Mesenchymal stem cell (in vitro differentiated cells and primary cell): ENCODE measurements around the gene CDKN2AIPNL.

ENCODE experiments used
- DNase-seq: peaks from one replicate; pipeline ENCODE4 v3.0.0-alpha.2; 2013
- H2AFZ ChIP-seq: one replicate; pipeline ENCODE4 v1.6.1; 2013; ENCODE audit warnings: low read depth, mild to moderate bottlenecking, control low read depth, inconsistent platforms, low read length, moderate library complexity
- H2AK5ac ChIP-seq: 2 replicates; pipeline ENCODE4 v1.6.1; 2013; ENCODE audit warnings: low read length, moderate library complexity, mild to moderate bottlenecking, inconsistent platforms; ENCODE audit not compliant: severe bottlenecking
- H2BK120ac ChIP-seq: one replicate; pipeline ENCODE4 v1.6.1; 2013; ENCODE audit warnings: low read depth, mild to moderate bottlenecking, inconsistent platforms, low read length, moderate library complexity
- H2BK12ac ChIP-seq, 2 experiments: one replicate each; pipeline ENCODE4 v1.6.1; 2013; ENCODE audit warnings: inconsistent platforms in 2 of 2, low read length in 2 of 2, mild to moderate bottlenecking in 2 of 2, moderate library complexity in 2 of 2, control low read depth in 1 of 2
- H2BK15ac ChIP-seq: one replicate; pipeline ENCODE4 v1.6.1; 2013; ENCODE audit warnings: mild to moderate bottlenecking, low read depth, inconsistent platforms; ENCODE audit not compliant: poor library complexity, severe bottlenecking
- H2BK5ac ChIP-seq: 2 replicates; pipeline ENCODE4 v1.6.1; 2013; ENCODE audit warnings: low read depth, mild to moderate bottlenecking, low read length, control low read depth, inconsistent platforms; ENCODE audit not compliant: poor library complexity, severe bottlenecking
- H3K14ac ChIP-seq, 2 experiments: one replicate each; pipeline ENCODE4 v1.6.1; 2013; ENCODE audit warnings: inconsistent platforms in 2 of 2, low read length in 2 of 2, control low read depth in 1 of 2, mild to moderate bottlenecking in 1 of 2, moderate library complexity in 1 of 2
- H3K18ac ChIP-seq, 2 experiments: one replicate each; pipeline ENCODE4 v1.6.1; 2013; ENCODE audit warnings: inconsistent platforms in 2 of 2, low read length in 2 of 2, control low read depth in 1 of 2, low read depth in 1 of 2, mild to moderate bottlenecking in 1 of 2
- H3K23ac ChIP-seq, 2 experiments: one replicate each; pipeline ENCODE4 v1.6.1; 2013; ENCODE audit warnings: inconsistent platforms in 2 of 2, low read length in 2 of 2, mild to moderate bottlenecking in 2 of 2, moderate library complexity in 2 of 2, control low read depth in 1 of 2
- H3K27ac ChIP-seq: 2 replicates; pipeline ENCODE4 v1.5.1; 2013; ENCODE audit warnings: mild to moderate bottlenecking, moderate library complexity, low read length, control low read depth, inconsistent platforms; ENCODE audit not compliant: poor library complexity, severe bottlenecking
- H3K27me3 ChIP-seq, 2 experiments: 2 replicates each; pipeline versions ENCODE4 v1.6.1 to v1.7.0; 2013; ENCODE audit warnings: low read length in 2 of 2, mild to moderate bottlenecking in 2 of 2, moderate library complexity in 2 of 2, control low read depth in 1 of 2, inconsistent platforms in 1 of 2; ENCODE audit not compliant: control insufficient read depth in 1 of 2, insufficient read depth in 1 of 2
- H3K36me3 ChIP-seq, 2 experiments: 2 replicates each; pipeline versions ENCODE4 v1.6.1 to v1.7.0; 2013; ENCODE audit warnings: low read length in 2 of 2, control low read depth in 1 of 2, inconsistent platforms in 1 of 2, low read depth in 1 of 2, mild to moderate bottlenecking in 1 of 2; ENCODE audit not compliant: insufficient read depth in 2 of 2, control insufficient read depth in 1 of 2
- H3K4ac ChIP-seq, 2 experiments: one replicate each; pipeline ENCODE4 v1.6.1; 2013; ENCODE audit warnings: inconsistent platforms in 2 of 2, low read length in 2 of 2, mild to moderate bottlenecking in 2 of 2, moderate library complexity in 2 of 2, control low read depth in 1 of 2, low read depth in 1 of 2
- H3K4me1 ChIP-seq: 2 replicates; pipeline ENCODE4 v1.6.1; 2013; ENCODE audit warnings: low read depth, low read length, control low read depth; ENCODE audit not compliant: control insufficient read depth, insufficient read depth
- H3K4me2 ChIP-seq: 2 replicates; pipeline ENCODE4 v1.6.1; 2013; ENCODE audit warnings: low read length, mild to moderate bottlenecking, inconsistent platforms; ENCODE audit not compliant: poor library complexity, severe bottlenecking
- H3K4me3 ChIP-seq, 2 experiments: 2 replicates each; pipeline versions ENCODE4 v1.5.1 to v1.7.0; 2013; ENCODE audit warnings: low read length in 2 of 2, mild to moderate bottlenecking in 2 of 2, control low read depth in 1 of 2, low read depth in 1 of 2; ENCODE audit not compliant: insufficient read depth in 1 of 2
- H3K79me1 ChIP-seq: replicated peaks from 2 replicates; pipeline ENCODE4 v1.6.1; 2013; ENCODE audit warnings: mild to moderate bottlenecking, control low read depth, low read length, inconsistent platforms; ENCODE audit not compliant: poor library complexity, severe bottlenecking
- H3K9ac ChIP-seq: 2 replicates; pipeline ENCODE4 v1.7.0; 2013; ENCODE audit warnings: mild to moderate bottlenecking, low read length, moderate library complexity
- H3K9me3 ChIP-seq: 2 replicates; pipeline ENCODE4 v1.7.0; 2013; ENCODE audit warnings: mild to moderate bottlenecking, low read length; ENCODE audit not compliant: control insufficient read depth
- H4K8ac ChIP-seq: one replicate; pipeline ENCODE4 v1.6.1; 2013; ENCODE audit warnings: inconsistent platforms, mild to moderate bottlenecking, low read length, moderate library complexity
- H4K91ac ChIP-seq: one replicate; pipeline ENCODE4 v1.6.1; 2013; ENCODE audit warnings: mild to moderate bottlenecking, low read length, inconsistent platforms
- WGBS: methylation state at CpG from one replicate; pipeline ENCODE4 v1.1.7; 2013; ENCODE audit warnings: mixed read lengths; 5-methylcytosine and 5-hydroxymethylcytosine counted together

The CDKN2AIPNL gene

GRCh38 chr5:134437847-134438581 is 26.3 kb upstream of the CDKN2AIPNL start:
- H3K27ac ChIP-seq = no peak overlapping the region
- peak overlapping the region; percentile 64 for H3K9ac ChIP-seq
- H3K36me3 ChIP-seq = no peaks in the 10 kb centered on the region
- H2AFZ ChIP-seq = no peak overlapping the region
- no peak overlapping the region for H2BK120ac ChIP-seq
- H4K8ac ChIP-seq = peak overlapping the region; percentile 58
- H3K23ac ChIP-seq = no peak overlapping the region
- H3K9me3 ChIP-seq = no peaks in the 10 kb centered on the region
- DNase-seq = peak; percentile 36
- H2BK15ac ChIP-seq = peak overlapping the region; percentile 84
- no peaks in the 10 kb centered on the region for H3K79me1 ChIP-seq
- H3K4me2 ChIP-seq = no peak overlapping the region
- peak overlapping the region in 1 of 2 experiments; percentile 17 for H3K4me3 ChIP-seq
- H4K91ac ChIP-seq = peak overlapping the region; percentile 2
- peaks cover 36% of the 10 kb centered on the region for H3K4me1 ChIP-seq
- whole genome bisulfite sequencing = 82% methylated on average over 7 of the region's 7 CpGs
- no peaks in the 10 kb centered on the region for H3K27me3 ChIP-seq
- no peak overlapping the region for H2BK5ac ChIP-seq
- peak overlapping the region; percentile 54 for H2AK5ac ChIP-seq
- H3K14ac ChIP-seq = peak overlapping the region in 1 of 2 experiments; percentile 49
- peak overlapping the region in 1 of 2 experiments; percentile 81 for H3K4ac ChIP-seq
- H2BK12ac ChIP-seq = peak overlapping the region; percentile 89 to 90
- H3K18ac ChIP-seq = peak overlapping the region; percentile 25 to 90

DNA sequence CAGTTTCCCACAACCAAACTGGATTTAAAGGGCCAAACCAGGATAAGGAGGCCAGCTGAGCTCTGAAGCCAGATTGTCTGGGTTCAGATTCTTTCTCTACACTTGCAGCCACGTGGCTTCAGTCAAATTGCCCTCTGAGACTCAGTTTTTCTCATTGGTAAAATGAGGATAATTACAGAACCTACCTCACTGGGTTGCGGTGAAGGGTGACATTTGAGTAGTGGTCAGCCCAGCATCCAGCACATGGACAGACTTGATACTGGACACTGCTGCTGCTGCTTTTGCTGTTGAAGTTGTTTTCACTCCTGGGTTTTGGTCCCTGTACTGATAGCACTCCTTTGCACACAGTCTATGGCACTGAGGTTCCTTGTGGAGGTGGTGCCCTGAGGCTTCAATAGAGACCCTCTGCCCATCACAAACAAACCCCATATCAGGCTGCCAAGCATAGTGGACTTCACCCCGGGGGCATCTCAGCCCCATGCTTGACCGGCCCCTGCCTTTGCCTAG is 25.7 kb upstream of the CDKN2AIPNL start:
- Histone ChIP-seq H3K4me1 (peaks cover 39% of the 10 kb centered on the region), H3K4me3 (peak overlapping the region in 1 of 2 experiments; percentile 1), H2BK5ac (no peak overlapping the region), H2AK5ac (peak overlapping the region; percentile 54), H3K14ac (peak overlapping the region in 1 of 2 experiments; percentile 49), H4K91ac (peak overlapping the region; percentile 35), H3K27ac (peak overlapping the region; percentile 15), H3K27me3 (no peaks in the 10 kb centered on the region), H2BK120ac (peak overlapping the region; percentile 62), H3K4me2 (no peak overlapping the region), H3K9ac (peak overlapping the region; percentile 64), H3K18ac (peak overlapping the region; percentile 25 to 90), H3K23ac (no peak overlapping the region), H2AFZ (no peak overlapping the region), H4K8ac (peak overlapping the region; percentile 20), H3K79me1 (no peaks in the 10 kb centered on the region), H3K9me3 (no peaks in the 10 kb centered on the region), H3K4ac (peak overlapping the region; percentile 71 to 81), H3K36me3 (no peaks in the 10 kb centered on the region), H2BK12ac (peak overlapping the region; percentile 89 to 90), H2BK15ac (peak overlapping the region; percentile 84)
- WGBS = 97% methylated on average over 4 of the region's 4 CpGs
- DNase-seq = no peak

DNA sequence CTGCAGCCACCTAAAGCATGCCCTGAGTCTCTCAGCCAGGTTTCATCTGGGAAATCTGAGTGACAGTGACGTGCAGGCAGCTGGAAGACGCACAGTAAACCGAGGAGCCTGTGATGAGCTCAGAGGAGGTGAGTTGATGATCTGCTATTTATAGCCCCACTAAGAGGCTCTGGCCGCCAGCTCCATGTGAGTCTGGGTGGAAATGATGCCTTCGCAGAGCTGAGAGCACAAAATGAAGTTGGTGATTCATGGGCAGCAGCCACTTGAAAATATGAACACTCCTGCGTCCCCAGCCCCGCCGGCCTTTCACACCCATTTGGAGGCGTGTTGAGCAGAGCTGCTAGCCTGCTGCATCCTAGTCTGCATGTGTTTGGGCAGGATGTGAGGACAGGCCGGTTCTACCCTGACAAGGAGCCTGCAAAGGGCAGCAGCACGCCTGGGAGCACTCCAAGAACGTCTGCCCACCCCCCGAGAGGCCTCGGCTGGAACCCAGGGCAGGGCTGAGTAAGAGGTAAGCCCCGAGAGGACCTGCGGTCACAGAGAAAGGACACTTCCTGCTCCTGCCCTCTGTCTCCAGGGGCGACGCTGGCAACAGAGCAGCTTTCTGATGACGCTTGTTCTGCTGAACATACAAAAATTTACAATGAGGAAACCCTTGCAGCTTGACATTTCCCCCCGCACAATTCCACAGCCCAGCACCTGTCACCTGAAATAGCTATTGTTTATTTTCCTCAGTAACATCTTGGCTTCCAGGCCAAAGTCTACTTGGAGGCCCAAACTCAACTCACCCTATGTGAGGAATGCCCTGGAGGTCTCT is 25.1 kb upstream of the CDKN2AIPNL start:
- peak overlapping the region; percentile 73 for H2AFZ ChIP-seq
- peak overlapping the region; percentile 64 for H3K9ac ChIP-seq
- H3K23ac ChIP-seq = peak overlapping the region in 1 of 2 experiments; percentile 67
- H2BK5ac ChIP-seq = no peak overlapping the region
- no peak overlapping the region for H2BK120ac ChIP-seq
- H3K4me2 ChIP-seq = peak overlapping the region; percentile 14
- peak overlapping the region; percentile 0 for H4K91ac ChIP-seq
- H3K4me3 ChIP-seq = peak overlapping the region in 1 of 2 experiments; percentile 1
- DNase-seq = peak; percentile 98
- no peak overlapping the region for H2AK5ac ChIP-seq
- no peaks in the 10 kb centered on the region for H3K27me3 ChIP-seq
- H3K27ac ChIP-seq = peak overlapping the region; percentile 65
- H3K4ac ChIP-seq = peak overlapping the region; percentile 71 to 81
- H2BK12ac ChIP-seq = peak overlapping the region in 1 of 2 experiments; percentile 89
- 9% methylated on average over 20 of the region's 20 CpGs for WGBS
- no peaks in the 10 kb centered on the region for H3K9me3 ChIP-seq
- no peaks in the 10 kb centered on the region for H3K36me3 ChIP-seq
- no peak overlapping the region for H3K14ac ChIP-seq
- peaks cover 39% of the 10 kb centered on the region for H3K4me1 ChIP-seq
- no peaks in the 10 kb centered on the region for H3K79me1 ChIP-seq
- peak overlapping the region; percentile 88 for H2BK15ac ChIP-seq
- H3K18ac ChIP-seq = peak overlapping the region; percentile 81 to 90
- peak overlapping the region; percentile 62 for H4K8ac ChIP-seq

DNA sequence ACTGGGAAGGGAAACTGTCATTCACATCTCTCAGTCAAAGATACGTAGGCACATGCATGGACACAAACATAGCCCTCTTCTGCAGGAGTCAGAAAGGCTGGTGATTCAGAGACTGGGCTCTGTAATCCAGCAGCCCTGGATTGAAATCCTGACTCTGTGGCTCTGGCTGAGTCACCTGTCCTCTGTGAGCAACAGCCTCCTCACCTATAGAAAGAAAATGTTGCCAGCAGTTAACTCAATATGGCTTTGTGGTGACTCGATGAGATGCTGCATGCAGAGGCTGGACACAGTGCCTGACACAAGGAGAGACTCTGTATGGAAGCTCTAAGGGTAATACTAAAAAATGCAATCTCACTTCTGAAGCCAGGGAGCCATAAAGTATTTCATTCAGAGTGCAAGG is 23.9 kb upstream of the CDKN2AIPNL start:
- H3K23ac ChIP-seq = no peak overlapping the region

More for the DNA sequence above, 23.9 kb upstream of the CDKN2AIPNL start:
- H3K27ac ChIP-seq = no peak overlapping the region
- no peak overlapping the region for H3K4me2 ChIP-seq
- peaks cover 39% of the 10 kb centered on the region for H3K4me1 ChIP-seq
- no peak overlapping the region for H2BK12ac ChIP-seq
- peak overlapping the region in 1 of 2 experiments; percentile 32 for H3K18ac ChIP-seq
- 72% methylated on average over 2 of the region's 2 CpGs for WGBS
- no peak overlapping the region for H2BK120ac ChIP-seq
- no peak overlapping the region for H3K14ac ChIP-seq
- H3K9me3 ChIP-seq = no peaks in the 10 kb centered on the region
- no peak overlapping the region for H2BK5ac ChIP-seq
- no peaks in the 10 kb centered on the region for H3K79me1 ChIP-seq
- no peak overlapping the region for H4K8ac ChIP-seq
- no peak overlapping the region for H2AK5ac ChIP-seq
- peak; percentile 79 for DNase-seq
- H2AFZ ChIP-seq = no peak overlapping the region
- no peaks in the 10 kb centered on the region for H3K36me3 ChIP-seq
- H2BK15ac ChIP-seq = no peak overlapping the region
- no peak overlapping the region for H3K4me3 ChIP-seq
- no peak overlapping the region for H4K91ac ChIP-seq
- peak overlapping the region; percentile 57 for H3K9ac ChIP-seq
- no peak overlapping the region for H3K4ac ChIP-seq
- H3K27me3 ChIP-seq = no peaks in the 10 kb centered on the region
